Measurements from ENCODE around the gene CHPF2. TPM values are rescaled to one million over a fixed set of nuclear protein-coding genes. Genes with fewer than 3 reads are reported as not detected.
A peak's percentile ranks its signal among the peaks of the same experiment; 100 is the strongest.

Gene CHPF2
- total RNA-seq, 1 donor from 2014 or later: 34.7 TPM

GRCh38 chr7:151272877-151273276 lies 40.6 kb downstream of the CHPF2 start:
- H3K4me1 ChIP-seq: peaks cover 41% of the 10 kb centered on the region
- H3K4me3 ChIP-seq: no peak overlapping the region
- H3K27me3 ChIP-seq (ENCODE audit: low read depth): peaks cover 3% of the 10 kb centered on the region
- H3K27ac ChIP-seq: peak overlapping the region; percentile 70
- H3K36me3 ChIP-seq: no peaks in the 10 kb centered on the region
- H3K9me3 ChIP-seq: no peaks in the 10 kb centered on the region
- TF ChIP-seq CTCF (IDR thresholded peaks at IDR 0.05): no peak
- DNase-seq (no peak), ATAC-seq (no peak)
- intact Hi-C loops (cut with DNase I): no loop called here

DNA sequence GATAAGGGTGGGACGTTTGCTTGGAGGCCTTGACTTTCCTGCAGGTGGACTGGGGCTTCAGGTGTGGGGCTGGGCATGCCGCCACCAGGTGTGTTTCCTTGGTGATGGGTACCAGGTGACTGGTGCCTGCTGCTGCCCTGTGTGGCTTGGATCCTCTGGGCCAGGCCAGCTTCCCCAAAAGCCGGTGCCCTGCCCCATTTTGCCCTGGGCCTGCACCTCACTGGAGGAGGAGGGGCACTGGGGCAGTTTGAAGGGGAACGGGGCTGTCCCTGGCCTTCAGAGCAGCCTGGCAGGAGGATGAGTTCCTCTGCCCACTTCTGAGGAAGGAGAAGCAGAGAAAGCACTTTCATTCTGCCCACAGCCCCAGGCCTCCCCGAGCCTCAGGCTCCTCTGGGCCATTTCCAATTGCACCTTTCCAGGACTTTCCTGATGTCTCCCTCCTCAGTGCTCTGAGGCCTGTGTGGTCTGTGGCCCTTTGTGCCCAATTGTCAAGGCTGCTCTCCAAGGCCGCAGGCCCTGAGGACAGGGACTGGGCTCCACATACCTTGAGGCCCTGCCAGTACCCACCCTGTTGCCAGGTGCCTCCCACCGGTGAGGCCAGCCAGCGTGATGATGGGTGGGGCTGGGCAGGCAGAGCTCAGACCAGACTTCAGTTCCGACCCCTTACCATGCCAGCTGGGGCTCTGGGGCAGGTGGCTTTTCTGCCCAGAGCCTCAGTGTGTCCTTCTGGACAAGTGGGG lies 41.5 kb downstream of the CHPF2 start:
- H3K27me3 ChIP-seq (ENCODE audit: low read depth): peaks cover 5% of the 10 kb centered on the region
- intact Hi-C loops (cut with DNase I): no loop called here
- no peak overlapping the region for H3K4me3 ChIP-seq
- no peaks in the 10 kb centered on the region for H3K36me3 ChIP-seq
- no peak for TF ChIP-seq CTCF (IDR thresholded peaks at IDR 0.05)
- H3K4me1 ChIP-seq: peaks cover 41% of the 10 kb centered on the region
- ATAC-seq (peak in 1 of 2 donors; percentile 2), DNase-seq (no peak)
- H3K9me3 ChIP-seq: no peaks in the 10 kb centered on the region
- no peak overlapping the region for H3K27ac ChIP-seq

DNA sequence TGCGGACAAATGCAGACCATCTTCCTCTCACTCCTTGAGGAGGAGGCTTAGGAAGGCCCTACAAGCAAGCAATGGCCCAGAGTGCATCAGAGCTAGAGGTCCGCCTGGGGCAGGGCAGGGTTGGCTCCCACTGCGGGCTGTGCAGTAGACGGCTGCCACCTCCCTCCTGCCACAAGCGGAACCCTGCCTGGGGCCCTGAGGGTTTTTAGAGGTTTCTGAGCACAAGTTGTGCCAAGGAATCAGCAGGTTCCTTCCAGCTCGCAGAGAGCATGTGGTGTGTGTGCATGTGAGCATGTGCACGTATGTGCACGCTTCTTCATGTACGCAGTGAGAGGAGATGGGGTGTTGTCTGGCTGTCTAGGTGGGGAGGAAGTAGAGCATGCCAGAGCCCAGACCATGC lies 42.1 kb downstream of the CHPF2 start:
- Histone ChIP-seq H3K27me3 (ENCODE audit: low read depth) (peaks cover 5% of the 10 kb centered on the region), H3K4me1 (peaks cover 41% of the 10 kb centered on the region), H3K9me3 (no peaks in the 10 kb centered on the region), H3K27ac (no peak overlapping the region), H3K36me3 (no peaks in the 10 kb centered on the region), H3K4me3 (no peak overlapping the region)
- no peak for TF ChIP-seq CTCF (IDR thresholded peaks at IDR 0.05)
- intact Hi-C loops (cut with DNase I): no loop called here
- no peak for ATAC-seq
- no peak for DNase-seq

DNA sequence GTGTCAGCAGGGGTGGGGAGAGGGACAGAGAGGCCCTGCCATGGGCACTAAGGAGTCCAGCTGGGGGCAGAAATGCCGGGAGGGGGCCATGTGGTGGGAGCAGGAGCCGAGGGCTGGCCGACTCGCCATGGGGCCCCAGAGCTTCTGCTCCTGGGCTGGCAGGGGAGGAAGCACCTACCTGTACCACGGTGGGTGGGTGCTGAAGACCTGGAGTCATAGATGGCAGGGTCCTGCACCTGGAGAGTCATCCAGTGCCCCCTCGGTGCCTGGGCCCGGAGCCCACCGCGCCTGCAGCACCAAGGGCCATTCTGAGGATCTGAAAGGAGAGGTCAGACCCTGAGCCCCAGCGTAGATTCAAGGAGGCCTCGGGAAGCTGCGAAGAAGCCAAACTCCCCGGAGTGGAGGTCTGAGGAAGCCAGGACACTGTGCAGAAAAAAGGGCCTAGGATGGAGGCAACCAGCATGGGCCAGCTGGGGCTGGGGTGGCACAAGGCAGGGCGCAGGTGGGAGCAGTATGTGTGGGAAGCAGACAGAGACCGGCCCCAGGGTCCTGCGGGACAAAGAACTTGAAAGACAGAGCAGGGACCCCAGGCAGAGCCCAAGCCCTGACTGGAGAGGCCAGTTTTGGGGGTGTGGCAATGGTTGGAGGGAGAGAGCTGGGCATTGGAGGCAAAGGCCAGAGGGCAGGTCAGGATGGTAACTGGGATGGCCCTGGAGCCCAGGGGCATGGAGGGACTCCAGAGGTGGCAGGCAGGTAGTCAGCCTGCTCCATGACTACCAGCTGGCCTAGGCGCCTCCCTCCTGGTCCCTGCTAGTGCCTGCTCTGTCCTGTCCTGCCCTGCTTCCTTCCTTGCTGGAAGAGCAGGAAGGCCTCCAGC lies 42.9 kb downstream of the CHPF2 start:
- Histone ChIP-seq H3K27ac (no peak overlapping the region), H3K4me3 (no peak overlapping the region)

More for the DNA sequence above, 42.9 kb downstream of the CHPF2 start:
- peaks cover 41% of the 10 kb centered on the region for H3K4me1 ChIP-seq
- H3K36me3 ChIP-seq: no peaks in the 10 kb centered on the region
- ATAC-seq: no peak
- no peak for DNase-seq
- no peaks in the 10 kb centered on the region for H3K9me3 ChIP-seq
- TF ChIP-seq CTCF (IDR thresholded peaks at IDR 0.05): no peak
- peaks cover 5% of the 10 kb centered on the region for H3K27me3 ChIP-seq (ENCODE audit: low read depth)
- intact Hi-C loops (cut with DNase I): no loop called here

Measured in lower lobe of right lung (tissue), 2 donors.